GM23248 (cell line): Measurements from ENCODE around the gene ACAP1.

Source experiments
- EZH2 ChIP-seq: fragments of 200-600 bp; sonication (generic); IDR thresholded peaks from 2 replicates; pipeline ENCODE4 v1.6.1; 2018; ENCODE audit warnings: antibody characterized with exemption, mild to moderate bottlenecking; ENCODE audit not compliant: insufficient read depth, poor library complexity, severe bottlenecking
- EZH2phosphoT487 ChIP-seq: fragments of 200-600 bp; sonication (generic); IDR thresholded peaks from 2 replicates; pipeline ENCODE4 v1.6.1; 2018; ENCODE audit warnings: antibody characterized with exemption, moderate library complexity, mild to moderate bottlenecking, low read depth; ENCODE audit not compliant: insufficient read depth

DNA sequence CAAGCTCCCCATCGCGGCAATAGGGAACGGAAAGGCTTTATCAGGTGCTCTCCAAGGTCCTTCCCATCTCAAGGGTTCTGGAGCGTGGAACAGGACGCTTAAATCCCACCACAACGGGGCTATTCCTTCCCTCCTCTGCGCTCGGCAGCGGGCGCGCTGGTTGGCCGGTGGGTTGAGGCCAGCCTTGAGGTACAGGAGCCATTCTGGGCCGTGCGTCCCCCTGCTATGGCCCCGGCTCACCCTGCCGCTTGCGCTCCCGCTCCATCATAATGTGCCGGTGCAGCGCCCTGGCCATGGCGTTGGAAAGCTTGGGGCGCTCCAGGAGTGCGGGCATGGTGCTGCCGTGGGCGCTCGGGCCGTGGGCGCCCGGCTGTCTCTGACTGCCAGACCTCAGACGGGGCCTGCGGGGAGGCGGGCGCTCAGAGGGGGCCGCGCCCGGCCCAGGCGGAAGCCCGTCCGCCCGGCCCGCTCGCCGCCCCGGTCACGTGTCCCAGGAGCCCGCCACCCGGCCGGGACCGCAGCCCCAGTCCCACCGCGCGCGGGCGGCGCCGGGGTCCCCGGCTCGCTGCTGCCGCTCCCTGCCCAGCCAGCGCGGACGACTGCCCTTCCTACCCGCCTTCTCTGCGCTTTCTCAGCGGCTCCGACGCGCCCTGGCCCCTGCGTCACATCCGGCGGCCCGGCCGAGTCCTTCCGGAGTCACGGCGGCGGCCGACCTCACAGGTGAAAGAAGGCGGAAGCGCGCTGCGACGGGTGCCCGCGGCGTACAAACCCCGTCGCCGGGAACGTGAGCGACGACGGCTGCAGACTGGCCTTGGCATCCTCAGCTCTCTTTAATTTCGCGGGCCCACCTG, 21.4 kb upstream of the ACAP1 start, which contains the start of gene GPS2:
- no peak for TF ChIP-seq EZH2
- no peak for TF ChIP-seq EZH2phosphoT487
